HepG2 (cell line): ENCODE measurements around the gene TMEM45A. TPM values are rescaled to one million over a fixed set of nuclear protein-coding genes. Genes with fewer than 3 reads are reported as not detected.

Experiments used
- ATAC-seq: fragments of 200-7000 bp; cut with Tn5 transposase; 3 replicates; pipeline ENCODE4 v1.9.1; 2020; ENCODE audit warnings: mild to moderate bottlenecking, moderate library complexity
- BruUV-seq: library from RNA; stranded (reverse); fragments of 400-500 nt; replicated peaks from 2 replicates; lab custom pipeline; 2021; lab: Mats Ljungman, UMichigan
- CTCF ChIA-PET: fragments of 300-600 bp; formaldehyde crosslinking; extraction: SDS; loops from one replicate; lab custom pipeline; 2021; ENCODE audit warnings: low total read pairs, inconsistent platforms, low intra/inter-chr PET ratio; lab: Yijun Ruan, JAX
- POLR2A ChIA-PET: fragments of 350-600 bp; sonication (Branson Sonifier 250); formaldehyde crosslinking; loops from one replicate; lab custom pipeline; 2020; ENCODE audit warnings: antibody characterized with exemption, inconsistent platforms; lab: Yijun Ruan, JAX
- DNase-seq: peaks from one replicate; pipeline ENCODE4 v3.0.0-alpha.2; 2015; ENCODE audit warnings: low spot score
- FAIRE-seq: peaks from 3 replicates; lab custom pipeline; 2011; peaks lifted over from hg19 to GRCh38; lab: Jason Lieb, UNC
- H2AFZ ChIP-seq: one replicate; pipeline ENCODE4 v1.6.1; 2011; ENCODE audit warnings: low read length, inconsistent platforms
- H3K27ac ChIP-seq: fragments of 300-600 bp; 3 replicates; pipeline ENCODE4 v1.8.0; 2011; ENCODE audit warnings: mixed run types, mild to moderate bottlenecking, mixed read lengths, low read length, inconsistent platforms; ENCODE audit not compliant: insufficient read depth; ENCODE audit errors: extremely low read length
- H3K27me3 ChIP-seq, 2 experiments: fragments of 200-600 bp in 1 of 2; 2 replicates in 1 of 2; 3 replicates in 1 of 2; pipeline versions ENCODE4 v1.6.0 to v1.8.0; 2011; ENCODE audit warnings: low read length in 2 of 2, mild to moderate bottlenecking in 2 of 2, moderate library complexity in 2 of 2, inconsistent platforms in 1 of 2; ENCODE audit not compliant: insufficient read depth in 2 of 2, control insufficient read depth in 1 of 2
- H3K36me3 ChIP-seq, 2 experiments: fragments of 200-600 bp in 1 of 2; replicated peaks in 1 of 2; 2 replicates in 1 of 2; 3 replicates in 1 of 2; pipeline versions ENCODE4 v1.5.1 to v1.8.0; 2011; ENCODE audit warnings: low read length in 2 of 2, inconsistent platforms in 1 of 2; ENCODE audit not compliant: insufficient read depth in 2 of 2, control insufficient read depth in 1 of 2
- H3K4me1 ChIP-seq: 2 replicates; pipeline ENCODE4 v1.5.1; 2012; ENCODE audit warnings: low read length, inconsistent platforms; ENCODE audit not compliant: insufficient read depth
- H3K4me2 ChIP-seq: 2 replicates; pipeline ENCODE4 v1.6.0; 2011; ENCODE audit warnings: low read depth, low read length, inconsistent platforms
- H3K4me3 ChIP-seq, 3 experiments: fragments of 200-600 bp in 1 of 3; sonication (generic), shearing (Covaris generic) in 1 of 3; replicated peaks in 1 of 3; 2 replicates each; pipeline ENCODE4 v1.5.1; 2011 to 2016; ENCODE audit warnings: low read length in 3 of 3, inconsistent platforms in 2 of 3, low read depth in 2 of 3, mild to moderate bottlenecking in 2 of 3, control low read depth in 1 of 3, mixed read lengths in 1 of 3; ENCODE audit not compliant: insufficient read depth in 1 of 3
- H3K79me2 ChIP-seq: one replicate; pipeline ENCODE4 v1.6.1; 2011; ENCODE audit warnings: low read length, inconsistent platforms; ENCODE audit not compliant: insufficient read depth
- H3K9ac ChIP-seq: 2 replicates; pipeline ENCODE4 v1.6.0; 2011; ENCODE audit warnings: mild to moderate bottlenecking, low read depth, low read length, inconsistent platforms; ENCODE audit not compliant: insufficient read depth
- H3K9me3 ChIP-seq: 2 replicates; pipeline ENCODE4 v1.5.1; 2012; ENCODE audit warnings: mild to moderate bottlenecking, low read length
- H4K20me1 ChIP-seq: 2 replicates; pipeline ENCODE4 v1.6.0; 2011; ENCODE audit warnings: inconsistent platforms, mild to moderate bottlenecking, low read length, moderate library complexity; ENCODE audit not compliant: insufficient read depth
- ARID2 ChIP-seq: sonication (generic); formaldehyde crosslinking; IDR thresholded peaks from 2 replicates; pipeline ENCODE4 v1.8.1; 2022; ENCODE audit warnings: mild to moderate bottlenecking, missing genetic modification reagents, borderline replicate concordance
- CEBPB ChIP-seq: IDR thresholded peaks from 2 replicates; pipeline ENCODE4 v1.6.1; 2011; ENCODE audit warnings: low read depth, low read length, improper control_type of control experiment, borderline replicate concordance
- CEBPG ChIP-seq: IDR thresholded peaks from 2 replicates; pipeline ENCODE4 v1.6.1; 2016
- CTCF ChIP-seq: sonication (generic); formaldehyde crosslinking; IDR thresholded peaks from 2 replicates; pipeline ENCODE4 v1.5.0; 2020; ENCODE audit warnings: mild to moderate bottlenecking, missing genetic modification reagents, moderate library complexity
- ELF3 ChIP-seq: IDR thresholded peaks from 2 replicates; pipeline ENCODE4 v1.6.1; 2016; ENCODE audit warnings: missing genetic modification reagents, missing compliant biosample characterization
- FOSL2 ChIP-seq: sonication (generic); formaldehyde crosslinking; IDR thresholded peaks from 2 replicates; pipeline ENCODE4 v1.4.0; 2020; ENCODE audit warnings: missing genetic modification reagents
- FOXA3 ChIP-seq: IDR thresholded peaks from 2 replicates; pipeline ENCODE4 v1.6.1; 2016; ENCODE audit warnings: missing genetic modification reagents, missing compliant biosample characterization
- KDM3A ChIP-seq: IDR thresholded peaks from 2 replicates; pipeline ENCODE4 v1.6.1; 2018; ENCODE audit warnings: low read depth, missing compliant biosample characterization
- KMT2B ChIP-seq: IDR thresholded peaks from 2 replicates; pipeline ENCODE4 v1.6.1; 2016; ENCODE audit warnings: missing genetic modification reagents, missing compliant biosample characterization
- RAD21 ChIP-seq: fragments of 450-650 bp; formaldehyde crosslinking; IDR thresholded peaks from 2 replicates; pipeline ENCODE4 v1.5.0; 2020; ENCODE audit warnings: mild to moderate bottlenecking
- SMC3 ChIP-seq: IDR thresholded peaks from 2 replicates; pipeline ENCODE4 v1.6.1; 2011; ENCODE audit warnings: low read length, improper control_type of control experiment
- STAG1 ChIP-seq: sonication (generic); formaldehyde crosslinking; IDR thresholded peaks from 2 replicates; pipeline ENCODE4 v1.4.0; 2020; ENCODE audit warnings: missing genetic modification reagents
- TEAD3 ChIP-seq: optimal IDR thresholded peaks from 2 replicates; pipeline ENCODE3; 2016; ENCODE audit warnings: borderline replicate concordance
- ZFX ChIP-seq: sonication (generic); formaldehyde crosslinking; IDR thresholded peaks from 2 replicates; pipeline ENCODE4 v1.4.0; 2020; ENCODE audit warnings: mild to moderate bottlenecking, low read depth, missing genetic modification reagents, moderate library complexity
- ZNF44 ChIP-seq: sonication (generic); formaldehyde crosslinking; IDR thresholded peaks from 2 replicates; pipeline ENCODE4 v1.5.1; 2020; ENCODE audit warnings: mild to moderate bottlenecking, missing genetic modification reagents
- WGBS: methylation state at CpG from one replicate; pipeline ENCODE4 v1.1.6; 2017; ENCODE audit warnings: low lambda C conversion rate; 5-methylcytosine and 5-hydroxymethylcytosine counted together
- in situ Hi-C: cut with HindIII; loops from 2 replicates; pipeline ENCODE4 v1.10.0; 2017; ENCODE audit warnings: low pct_unique_long_range_greater_than_20kb; ENCODE audit not compliant: extremely low pct_ligation_motif_present
- intact Hi-C: fragments of 100-400 bp; cut with micrococcal nuclease; formaldehyde crosslinking; loops from one replicate; pipeline ENCODE4 v1.10.0; 2022; ENCODE audit not compliant: unreplicated experiment
- polyA plus RNA-seq, 8 experiments: library from polyadenylated mRNA; depleted of rRNA in 3 of 8; stranded (reverse) in 7 of 8; unstranded in 1 of 8; fragments of >200 nt; fragmentation: Illumina TruSeq in 4 of 8; extraction: Trizol in 4 of 8; gene quantifications; 2 replicates each; pipeline versions ENCODE4 v1.2.1 to v1.2.3, GENCODE V29; 2011 to 2016; ENCODE audit warnings: low read depth in 4 of 8, missing spikeins in 1 of 8, mixed read lengths in 1 of 8; ENCODE audit not compliant: insufficient read depth in 1 of 8
- total RNA-seq, 5 experiments: library from RNA; depleted of rRNA; stranded (reverse); fragments of >200 nt; fragmentation: Illumina TruSeq; extraction: Trizol; gene quantifications; 2 replicates each; pipeline ENCODE4 v1.2.3, GENCODE V29; 2016; ENCODE audit warnings: low read depth in 1 of 5
- TF ChIP-seq, protein P1 (sequence below): sonication (generic); formaldehyde crosslinking; IDR thresholded peaks from 2 replicates; pipeline ENCODE4 v1.4.0; 2020; ENCODE audit warnings: missing genetic modification reagents, borderline replicate concordance

TMEM45A gene
- total and polyA plus RNA-seq, 2 of the 13 experiments (the other 11 are each of a cell fraction or from before 2014, with no cell fraction given): 14.8 to 38.5 TPM

GRCh38 chr3:100590114-100590839 lies 97.9 kb downstream of the TMEM45A start:
- no peak overlapping the region for H3K27ac ChIP-seq
- peaks cover 0 to 1% of the 10 kb centered on the region in 2 experiments; a peak in 1 of 5 replicates for H3K27me3 ChIP-seq
- no peaks in the 10 kb centered on the region for H3K36me3 ChIP-seq
- H3K9ac ChIP-seq: no peak overlapping the region
- TF ChIP-seq SMC3 (peak; percentile 88), CEBPG (CRISPR knock-in tag) (peak; percentile 86), ARID2 (CRISPR knock-in tag) (no peak), ELF3 (0 out of 2 replicates have a peak, but pooled peaks have one; percentile 25), FOSL2 (CRISPR knock-in tag) (0 out of 2 replicates have a peak, but pooled peaks have one; percentile 9), KMT2B (CRISPR knock-in tag) (no peak), TEAD3 (peak; percentile 6), FOXA3 (CRISPR knock-in tag) (peak; percentile 36; the same call in 1 of the 2 replicates), CTCF (CRISPR knock-in tag) (peak; percentile 83), ZFX (CRISPR knock-in tag) (no peak), STAG1 (CRISPR knock-in tag) (peak; percentile 89), KDM3A (CRISPR knock-in tag) (no peak), CEBPB (peak; percentile 90), ZNF44 (CRISPR knock-in tag) (no peak), RAD21 (CRISPR knock-in tag) (peak; percentile 61)
- TF ChIP-seq, protein P1, sequence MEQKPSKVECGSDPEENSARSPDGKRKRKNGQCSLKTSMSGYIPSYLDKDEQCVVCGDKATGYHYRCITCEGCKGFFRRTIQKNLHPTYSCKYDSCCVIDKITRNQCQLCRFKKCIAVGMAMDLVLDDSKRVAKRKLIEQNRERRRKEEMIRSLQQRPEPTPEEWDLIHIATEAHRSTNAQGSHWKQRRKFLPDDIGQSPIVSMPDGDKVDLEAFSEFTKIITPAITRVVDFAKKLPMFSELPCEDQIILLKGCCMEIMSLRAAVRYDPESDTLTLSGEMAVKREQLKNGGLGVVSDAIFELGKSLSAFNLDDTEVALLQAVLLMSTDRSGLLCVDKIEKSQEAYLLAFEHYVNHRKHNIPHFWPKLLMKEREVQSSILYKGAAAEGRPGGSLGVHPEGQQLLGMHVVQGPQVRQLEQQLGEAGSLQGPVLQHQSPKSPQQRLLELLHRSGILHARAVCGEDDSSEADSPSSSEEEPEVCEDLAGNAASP (CRISPR knock-in tag): 0 out of 2 replicates have a peak, but pooled peaks have one; percentile 21
- BruUV-seq: no TSS peak
- WGBS: 31% methylated on average over 10 of the region's 10 CpGs
- DNase-seq (peak; percentile 66), ATAC-seq (peak; percentile 90), FAIRE-seq (peak; percentile 78)
- H3K9me3 ChIP-seq: no peaks in the 10 kb centered on the region; the same call in 1 of the 2 replicates
- ChIA-PET POLR2A (no interaction called here), CTCF (interaction anchor here (0.6 to 3.3 kb wide), 4 partner anchors 127 to 758 kb away, joined by 3 to 28 read pairs (median 6); no protein-coding TSS in a partner anchor)
- no peaks in the 10 kb centered on the region for H4K20me1 ChIP-seq
- no peaks in the 10 kb centered on the region for H3K79me2 ChIP-seq
- H2AFZ ChIP-seq: peak overlapping the region; percentile 20
- peak overlapping the region; percentile 63 for H3K4me2 ChIP-seq
- H3K4me3 ChIP-seq: no peak overlapping the region
- in situ Hi-C loops: loop anchor here (5.0 to 25.0 kb wide), 3 partner anchors 128 to 753 kb away; no protein-coding TSS in a partner anchor
- intact Hi-C loops: loop anchor here (1.0 to 5.0 kb wide), 3 partner anchors 127 to 758 kb away; no protein-coding TSS in a partner anchor
- peaks cover 15% of the 10 kb centered on the region for H3K4me1 ChIP-seq
